ENCODE results near the gene SORBS1.

DNA sequence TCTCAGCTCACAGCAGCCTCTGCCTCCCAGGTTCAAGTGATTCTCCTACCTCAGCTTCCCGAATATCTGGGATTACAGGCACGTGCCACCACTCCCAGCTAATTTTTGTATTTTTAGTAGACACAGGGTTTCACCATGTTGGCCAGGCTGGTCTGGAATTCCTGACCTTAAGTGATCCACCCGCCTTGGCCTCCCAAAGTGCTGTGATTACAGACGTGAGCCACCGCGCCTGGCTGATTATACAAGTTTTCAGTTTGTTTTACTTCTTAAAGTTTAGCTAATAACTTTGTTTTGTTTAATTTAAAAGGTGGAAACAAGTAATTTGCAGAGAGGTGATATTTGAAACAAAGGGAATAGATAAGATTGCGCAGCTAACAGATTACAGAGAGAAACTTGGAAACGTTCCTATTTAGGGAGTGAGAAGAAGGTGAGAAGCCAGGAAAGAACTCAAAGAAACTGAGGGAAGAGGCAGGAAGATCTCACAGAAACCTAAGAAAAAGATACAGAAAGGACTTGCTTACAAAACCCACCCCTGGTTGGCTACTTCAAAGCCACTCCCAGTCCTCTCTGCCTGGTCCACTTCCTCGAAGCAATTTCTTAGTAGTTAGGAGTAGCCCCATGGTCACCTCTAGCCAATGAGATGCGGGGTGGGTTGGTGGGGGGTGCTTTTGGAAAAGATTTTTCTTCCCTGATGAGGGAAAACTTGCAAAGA, 255.4 kb downstream of the SORBS1 start:
- TF ChIP-seq, protein P1, sequence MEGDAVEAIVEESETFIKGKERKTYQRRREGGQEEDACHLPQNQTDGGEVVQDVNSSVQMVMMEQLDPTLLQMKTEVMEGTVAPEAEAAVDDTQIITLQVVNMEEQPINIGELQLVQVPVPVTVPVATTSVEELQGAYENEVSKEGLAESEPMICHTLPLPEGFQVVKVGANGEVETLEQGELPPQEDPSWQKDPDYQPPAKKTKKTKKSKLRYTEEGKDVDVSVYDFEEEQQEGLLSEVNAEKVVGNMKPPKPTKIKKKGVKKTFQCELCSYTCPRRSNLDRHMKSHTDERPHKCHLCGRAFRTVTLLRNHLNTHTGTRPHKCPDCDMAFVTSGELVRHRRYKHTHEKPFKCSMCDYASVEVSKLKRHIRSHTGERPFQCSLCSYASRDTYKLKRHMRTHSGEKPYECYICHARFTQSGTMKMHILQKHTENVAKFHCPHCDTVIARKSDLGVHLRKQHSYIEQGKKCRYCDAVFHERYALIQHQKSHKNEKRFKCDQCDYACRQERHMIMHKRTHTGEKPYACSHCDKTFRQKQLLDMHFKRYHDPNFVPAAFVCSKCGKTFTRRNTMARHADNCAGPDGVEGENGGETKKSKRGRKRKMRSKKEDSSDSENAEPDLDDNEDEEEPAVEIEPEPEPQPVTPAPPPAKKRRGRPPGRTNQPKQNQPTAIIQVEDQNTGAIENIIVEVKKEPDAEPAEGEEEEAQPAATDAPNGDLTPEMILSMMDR (IDR thresholded peaks at IDR 0.05 in 2 of 3, conservative IDR thresholded peaks at IDR 0.05 in 1 of 3; ENCODE audit: insufficient read depth in 2 of 3, low read depth in 1 of 3, low read length in 3 of 3), result no peak
- TF ChIP-seq ZNF780A (CRISPR knock-in tag; IDR thresholded peaks at IDR 0.05) (no peak), ZSCAN29 (IDR thresholded peaks at IDR 0.05) (no peak), BHLHE40 (IDR thresholded peaks at IDR 0.05; ENCODE audit: low read length) (no peak), CBX3 (IDR thresholded peaks at IDR 0.05; ENCODE audit: borderline replicate concordance in 1 of 2, low read length in 2 of 2) (no peak)
- TF ChIP-seq, protein P2, sequence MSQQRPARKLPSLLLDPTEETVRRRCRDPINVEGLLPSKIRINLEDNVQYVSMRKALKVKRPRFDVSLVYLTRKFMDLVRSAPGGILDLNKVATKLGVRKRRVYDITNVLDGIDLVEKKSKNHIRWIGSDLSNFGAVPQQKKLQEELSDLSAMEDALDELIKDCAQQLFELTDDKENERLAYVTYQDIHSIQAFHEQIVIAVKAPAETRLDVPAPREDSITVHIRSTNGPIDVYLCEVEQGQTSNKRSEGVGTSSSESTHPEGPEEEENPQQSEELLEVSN (IDR thresholded peaks at IDR 0.05; ENCODE audit: borderline replicate concordance in 1 of 2, extremely low read depth in 1 of 2, insufficient read depth in 1 of 2, insufficient read length in 1 of 2, low read depth in 1 of 2, low read length in 1 of 2, poor library complexity in 1 of 2, severe bottlenecking in 1 of 2), result no peak
